Neural progenitor cell (in vitro differentiated cells): ENCODE results near the gene UBE2J1.

Experiments used
- EZH2 ChIP-seq: fragments of 200-600 bp; sonication (generic); IDR thresholded peaks from 2 replicates; pipeline ENCODE4 v1.6.1; 2017; ENCODE audit warnings: antibody characterized with exemption, mild to moderate bottlenecking, moderate library complexity
- EZH2phosphoT487 ChIP-seq: fragments of 200-600 bp; sonication (generic); IDR thresholded peaks from 2 replicates; pipeline ENCODE4 v1.6.1; 2017; ENCODE audit warnings: antibody characterized with exemption
- TF ChIP-seq, protein P1 (sequence below): fragments of 200-600 bp; sonication (generic); IDR thresholded peaks from 2 replicates; pipeline ENCODE4 v1.5.1; 2017; ENCODE audit warnings: antibody characterized with exemption, mild to moderate bottlenecking

DNA sequence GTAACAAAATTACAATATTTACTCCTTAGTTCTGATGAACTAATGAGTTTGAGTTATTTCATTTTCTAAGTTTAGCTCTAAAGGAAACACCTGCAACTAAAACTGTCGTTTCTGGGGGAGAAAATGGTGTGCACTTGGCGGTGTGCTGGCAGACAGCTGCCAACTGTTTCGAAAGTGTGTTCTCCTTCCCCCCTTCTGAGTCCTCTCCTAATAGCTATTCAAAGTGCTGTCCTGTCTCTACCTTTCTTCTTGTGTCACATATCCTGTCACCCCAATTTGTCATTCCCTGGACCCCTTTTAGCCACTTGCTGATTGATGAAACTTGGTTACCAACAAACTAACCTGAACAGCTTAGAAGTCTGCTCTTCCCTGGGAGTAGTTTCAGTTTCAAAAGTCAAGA lies 4.9 kb upstream of the UBE2J1 start:
- TF ChIP-seq, protein P1, sequence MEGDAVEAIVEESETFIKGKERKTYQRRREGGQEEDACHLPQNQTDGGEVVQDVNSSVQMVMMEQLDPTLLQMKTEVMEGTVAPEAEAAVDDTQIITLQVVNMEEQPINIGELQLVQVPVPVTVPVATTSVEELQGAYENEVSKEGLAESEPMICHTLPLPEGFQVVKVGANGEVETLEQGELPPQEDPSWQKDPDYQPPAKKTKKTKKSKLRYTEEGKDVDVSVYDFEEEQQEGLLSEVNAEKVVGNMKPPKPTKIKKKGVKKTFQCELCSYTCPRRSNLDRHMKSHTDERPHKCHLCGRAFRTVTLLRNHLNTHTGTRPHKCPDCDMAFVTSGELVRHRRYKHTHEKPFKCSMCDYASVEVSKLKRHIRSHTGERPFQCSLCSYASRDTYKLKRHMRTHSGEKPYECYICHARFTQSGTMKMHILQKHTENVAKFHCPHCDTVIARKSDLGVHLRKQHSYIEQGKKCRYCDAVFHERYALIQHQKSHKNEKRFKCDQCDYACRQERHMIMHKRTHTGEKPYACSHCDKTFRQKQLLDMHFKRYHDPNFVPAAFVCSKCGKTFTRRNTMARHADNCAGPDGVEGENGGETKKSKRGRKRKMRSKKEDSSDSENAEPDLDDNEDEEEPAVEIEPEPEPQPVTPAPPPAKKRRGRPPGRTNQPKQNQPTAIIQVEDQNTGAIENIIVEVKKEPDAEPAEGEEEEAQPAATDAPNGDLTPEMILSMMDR, result no peak
- TF ChIP-seq EZH2 (no peak), EZH2phosphoT487 (no peak)
